Keratinocyte (primary cell): Measurements from ENCODE around the gene UBE2D4. TPM values are rescaled to one million over a fixed set of nuclear protein-coding genes. Genes with fewer than 3 reads are reported as not detected.

Experiments used
- DNase-seq: peaks from one replicate; pipeline ENCODE4 v3.0.0-alpha.2; 2011; ENCODE audit warnings: low read depth, missing footprints, low spot score
- FAIRE-seq: peaks from 2 replicates; lab custom pipeline; 2011; peaks lifted over from hg19 to GRCh38; lab: Jason Lieb, UNC
- H2AFZ ChIP-seq: 2 replicates; pipeline ENCODE4 v1.6.0; 2012; ENCODE audit warnings: low read length, control low read depth, inconsistent platforms; ENCODE audit not compliant: control insufficient read depth
- H3K27ac ChIP-seq: 2 replicates; pipeline ENCODE4 v1.5.1; 2011; ENCODE audit warnings: low read length; ENCODE audit not compliant: control insufficient read depth, insufficient read depth
- H3K27me3 ChIP-seq: 3 replicates; pipeline ENCODE4 v1.6.0; 2011; ENCODE audit warnings: low read length; ENCODE audit not compliant: control insufficient read depth, insufficient read depth; ENCODE audit errors: extremely low read depth
- H3K36me3 ChIP-seq, 2 experiments: 2 replicates in 1 of 2; 3 replicates in 1 of 2; pipeline ENCODE4 v1.5.1; 2011; ENCODE audit warnings: low read length in 2 of 2, mild to moderate bottlenecking in 1 of 2; ENCODE audit not compliant: control insufficient read depth in 2 of 2, insufficient read depth in 2 of 2; ENCODE audit errors: extremely low read depth in 1 of 2
- H3K4me1 ChIP-seq: 3 replicates; pipeline ENCODE4 v1.5.1; 2011; ENCODE audit warnings: low read length; ENCODE audit not compliant: control insufficient read depth, insufficient read depth; ENCODE audit errors: extremely low read depth
- H3K4me2 ChIP-seq: 3 replicates; pipeline ENCODE4 v1.6.0; 2011; ENCODE audit warnings: low read depth, low read length; ENCODE audit not compliant: control insufficient read depth, insufficient read depth; ENCODE audit errors: extremely low read depth
- H3K4me3 ChIP-seq, 3 experiments: fragments of 200-600 bp in 1 of 3; sonication (generic) in 1 of 3; 2 replicates in 2 of 3; 3 replicates in 1 of 3; pipeline ENCODE4 v1.5.1; 2011 to 2016; ENCODE audit warnings: low read length in 3 of 3, mild to moderate bottlenecking in 3 of 3, control low read depth in 2 of 3, inconsistent platforms in 1 of 3, low read depth in 1 of 3, mixed read lengths in 1 of 3, mixed run types in 1 of 3, moderate library complexity in 1 of 3; ENCODE audit not compliant: control insufficient read depth in 2 of 3, insufficient read depth in 2 of 3; ENCODE audit errors: extremely low read depth in 1 of 3
- H3K79me2 ChIP-seq: 2 replicates; pipeline ENCODE4 v1.6.0; 2012; ENCODE audit warnings: low read length; ENCODE audit not compliant: control insufficient read depth, insufficient read depth
- H3K9ac ChIP-seq: 3 replicates; pipeline ENCODE4 v1.6.0; 2011; ENCODE audit warnings: low read length; ENCODE audit not compliant: control insufficient read depth, insufficient read depth; ENCODE audit errors: extremely low read depth
- H3K9me1 ChIP-seq: 3 replicates; pipeline ENCODE4 v1.6.0; 2011; ENCODE audit warnings: low read length; ENCODE audit not compliant: control insufficient read depth, insufficient read depth; ENCODE audit errors: extremely low read depth
- H3K9me3 ChIP-seq: 2 replicates; pipeline ENCODE4 v1.5.1; 2012; ENCODE audit warnings: low read depth, low read length; ENCODE audit not compliant: control insufficient read depth
- H4K20me1 ChIP-seq: 3 replicates; pipeline ENCODE4 v1.6.0; 2011; ENCODE audit warnings: low read length; ENCODE audit not compliant: control insufficient read depth, insufficient read depth; ENCODE audit errors: extremely low read depth
- CTCF ChIP-seq, 3 experiments: IDR thresholded peaks in 1 of 3; conservative IDR thresholded peaks in 1 of 3; optimal IDR thresholded peaks in 1 of 3; 2 replicates in 2 of 3; 3 replicates in 1 of 3; pipeline versions ENCODE3 to v1.5.1; 2011; ENCODE audit warnings: low read length in 3 of 3, mild to moderate bottlenecking in 3 of 3, moderate library complexity in 2 of 3, control low read depth in 1 of 3, inconsistent platforms in 1 of 3; ENCODE audit not compliant: insufficient read depth in 2 of 3; ENCODE audit errors: extremely low read depth in 1 of 3
- EZH2 ChIP-seq: IDR thresholded peaks from one replicate; pipeline ENCODE4 v1.6.1; 2012; ENCODE audit warnings: inconsistent platforms, mild to moderate bottlenecking, low read length, moderate library complexity
- dilution Hi-C: fragments of 300-500 bp; cut with MboI; formaldehyde crosslinking; loops from one replicate; pipeline ENCODE4 v1.7.0; 2020; ENCODE audit warnings: low sequenced_read_pairs; ENCODE audit not compliant: extremely low pct_ligation_motif_present
- polyA plus RNA-seq, 5 experiments: library from polyadenylated mRNA; depleted of rRNA in 3 of 5; stranded (reverse) in 3 of 5; stranded (forward) in 1 of 5; unstranded in 1 of 5; fragments of >200 nt; gene quantifications; 1 replicate in 1 of 5; 2 replicates in 3 of 5; 3 replicates in 1 of 5; pipeline versions ENCODE4 v1.2.1 to v1.2.3, GENCODE V29; 2011 to 2012; ENCODE audit warnings: missing spikeins in 2 of 5, low read depth in 1 of 5, low replicate concordance in 1 of 5

UBE2D4 gene
- polyA plus RNA-seq, 1 donor (not counting 4 experiments of a cell fraction or from before 2014, with no cell fraction given) = 8.1 TPM

DNA sequence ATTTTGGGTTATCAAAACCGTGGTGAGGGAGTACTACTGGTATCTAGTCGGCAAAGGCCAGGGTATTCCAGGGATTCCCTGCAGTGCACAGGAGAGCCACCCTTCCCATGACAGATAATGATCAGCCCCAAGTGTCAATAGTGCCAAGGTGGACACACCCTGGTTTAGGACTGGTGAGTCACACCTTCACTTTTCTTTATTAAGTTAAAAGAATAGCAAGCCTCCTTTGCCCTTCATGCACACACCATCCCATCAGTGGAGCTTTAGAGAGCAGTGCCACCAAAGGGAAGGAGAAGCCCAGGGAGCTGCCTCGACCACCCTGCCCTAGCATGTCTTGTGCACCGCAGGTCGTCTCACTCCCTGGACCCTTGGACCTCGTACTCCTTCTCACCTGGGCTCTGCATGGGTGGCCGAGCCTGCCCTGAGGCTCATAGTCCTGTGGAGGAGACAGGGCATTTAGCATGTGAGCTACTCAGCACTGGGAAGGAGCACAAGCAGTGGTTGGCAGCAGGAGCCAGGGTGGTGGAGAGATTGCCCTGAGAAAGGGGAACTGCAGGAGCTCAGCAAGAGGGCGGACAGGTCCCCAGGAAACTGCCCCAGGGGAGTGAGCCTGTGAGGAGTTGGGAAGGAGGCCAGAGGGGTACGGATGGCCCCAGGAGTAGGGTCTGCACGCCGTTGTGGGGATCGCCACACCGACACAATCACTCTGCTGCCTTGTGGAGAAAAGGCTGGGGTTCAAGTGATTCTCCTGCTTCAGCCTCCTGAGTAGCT is 17.4 kb downstream of the UBE2D4 start:
- Histone ChIP-seq H3K9ac (no peak overlapping the region), H2AFZ (no peak overlapping the region), H3K27me3 (no peaks in the 10 kb centered on the region), H3K36me3 (no peaks in the 10 kb centered on the region), H3K4me3 (no peak overlapping the region), H4K20me1 (no peaks in the 10 kb centered on the region), H3K27ac (no peak overlapping the region), H3K4me1 (no peaks in the 10 kb centered on the region), H3K9me1 (no peaks in the 10 kb centered on the region), H3K4me2 (no peak overlapping the region), H3K9me3 (no peaks in the 10 kb centered on the region), H3K79me2 (no peaks in the 10 kb centered on the region)
- DNase-seq = no peak
- dilution Hi-C loops = no loop called here
- FAIRE-seq = no peak
- TF ChIP-seq EZH2 (no peak), CTCF (optimal IDR thresholded peaks at IDR 0.05 in 1 of 3, IDR thresholded peaks at IDR 0.05 in 1 of 3, conservative IDR thresholded peaks at IDR 0.05 in 1 of 3; ENCODE audit: extremely low read depth in 1 of 3, insufficient read depth in 2 of 3, low read length in 3 of 3) (no peak)

GRCh38 chr7:43944286-43944685 is 18.1 kb downstream of the UBE2D4 start:
- no peak overlapping the region for H2AFZ ChIP-seq
- DNase-seq (no peak), FAIRE-seq (no peak)
- no peaks in the 10 kb centered on the region for H3K4me1 ChIP-seq
- no peak overlapping the region for H3K4me2 ChIP-seq
- no peaks in the 10 kb centered on the region for H3K27me3 ChIP-seq
- H3K4me3 ChIP-seq = no peak overlapping the region
- no peaks in the 10 kb centered on the region for H3K36me3 ChIP-seq
- no peak overlapping the region for H3K9ac ChIP-seq
- no peaks in the 10 kb centered on the region for H4K20me1 ChIP-seq
- H3K9me3 ChIP-seq = no peaks in the 10 kb centered on the region
- TF ChIP-seq EZH2 (no peak), CTCF (optimal IDR thresholded peaks at IDR 0.05 in 1 of 3, IDR thresholded peaks at IDR 0.05 in 1 of 3, conservative IDR thresholded peaks at IDR 0.05 in 1 of 3; ENCODE audit: extremely low read depth in 1 of 3, insufficient read depth in 2 of 3, low read length in 3 of 3) (no peak)
- H3K79me2 ChIP-seq = no peaks in the 10 kb centered on the region
- H3K27ac ChIP-seq = no peak overlapping the region
- H3K9me1 ChIP-seq = no peaks in the 10 kb centered on the region
- dilution Hi-C loops = no loop called here
